ENCODE measurements around the gene TBRG1.

The TBRG1 gene

DNA sequence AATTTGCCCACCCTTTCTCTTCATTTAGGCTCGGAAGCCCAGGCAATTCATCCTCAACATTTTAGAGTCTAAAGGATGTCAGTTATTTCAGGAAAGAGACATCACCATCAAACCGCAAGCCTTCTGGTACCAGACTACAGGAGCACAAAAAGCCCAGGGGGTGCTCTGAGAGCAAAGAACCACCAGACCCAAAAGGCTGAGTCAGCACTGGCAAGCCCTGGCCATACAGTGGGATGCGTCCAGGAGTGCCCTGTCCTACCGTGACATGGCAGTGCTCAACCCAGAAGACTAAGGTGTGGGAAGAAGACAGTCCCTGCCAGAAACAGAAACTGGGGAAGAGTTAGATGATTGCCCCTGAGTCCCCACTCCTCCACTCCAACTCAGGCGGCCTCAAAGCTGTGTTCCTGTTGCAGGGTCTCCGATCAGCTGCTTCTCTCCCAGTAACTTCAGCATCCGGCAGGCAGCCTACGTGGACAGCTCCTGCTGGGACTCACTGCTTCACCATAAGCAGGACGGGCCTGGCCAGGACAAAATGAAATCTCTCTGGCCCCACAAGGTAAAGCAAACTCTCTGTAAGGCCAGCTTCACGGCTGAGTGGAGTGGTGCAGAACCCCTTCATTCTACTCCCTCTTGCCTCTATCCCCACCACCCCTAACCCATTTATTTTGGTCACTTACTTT lies 10.0 kb upstream of the TBRG1 start:
- DNase-seq (ENCODE audit: low spot score) = no peak

GRCh38 chr11:124618863-124619262 lies 3.8 kb upstream of the TBRG1 start:
- no peak for DNase-seq (ENCODE audit: low spot score)

GRCh38 chr11:124623861-124624525 lies 1.3 kb downstream of the TBRG1 start:
- DNase-seq (ENCODE audit: low spot score) = no peak

- DNase-seq (ENCODE audit: low spot score) = no peak
Observed at GRCh38 chr11:124625504-124626168, 3.0 kb downstream of the TBRG1 start.

DNA sequence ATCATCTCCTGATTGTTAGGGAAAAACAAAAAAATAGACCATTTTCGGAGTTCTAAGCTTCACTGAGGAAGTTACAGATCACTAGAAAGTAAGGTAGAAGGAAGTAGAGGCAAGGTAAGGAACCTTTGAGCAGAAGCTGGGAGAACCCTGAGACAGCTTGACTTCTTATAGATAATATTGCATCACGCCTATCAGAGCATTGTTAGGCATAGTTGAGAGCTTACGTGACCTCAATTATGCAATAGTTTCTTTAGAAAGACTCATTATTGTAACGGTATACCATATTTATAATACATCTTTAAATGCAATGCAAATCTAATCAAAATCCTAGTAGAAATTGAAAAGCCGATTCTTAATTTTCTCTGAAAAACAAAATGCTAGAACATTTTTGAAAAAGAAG lies 4.9 kb downstream of the TBRG1 start:
- DNase-seq (ENCODE audit: low spot score) = no peak

DNA sequence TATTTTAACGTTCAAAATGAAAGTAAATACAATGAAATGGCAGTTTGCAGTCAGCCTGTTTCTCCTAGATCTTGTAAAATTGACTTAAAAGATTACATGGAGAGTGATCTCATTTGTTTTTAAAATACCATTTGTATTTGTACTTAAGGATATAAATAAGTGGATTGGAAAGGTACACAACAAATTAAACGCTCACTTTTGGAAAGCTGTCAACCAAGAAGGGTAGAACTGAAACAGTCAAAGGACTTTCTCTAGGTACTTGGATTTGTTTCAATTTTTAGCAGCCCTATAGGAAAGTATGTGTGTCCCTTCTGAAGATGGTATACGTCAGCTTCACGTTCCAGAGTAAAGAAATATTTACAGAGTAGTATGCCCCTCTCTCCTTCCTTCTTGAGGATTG lies 7.3 kb downstream of the TBRG1 start:
- no peak for DNase-seq (ENCODE audit: low spot score)

DNA sequence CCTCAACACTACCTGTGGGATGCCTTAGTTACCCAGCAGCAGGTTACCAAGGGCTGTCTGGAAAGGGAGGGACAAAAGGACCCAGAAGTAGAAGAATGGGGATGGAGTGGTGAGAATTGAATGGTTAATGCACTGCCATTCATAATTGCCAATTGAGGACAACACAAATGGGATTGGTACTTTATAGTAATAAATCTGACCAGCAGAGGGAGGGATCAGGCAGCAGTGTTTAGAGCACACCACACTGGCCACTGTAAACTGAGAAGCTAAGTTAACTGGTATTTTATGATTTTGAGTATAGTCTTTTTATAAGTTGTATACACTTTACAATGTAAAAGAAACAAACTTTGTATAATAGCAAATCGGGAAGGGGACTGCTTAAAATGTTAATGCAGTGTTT lies 10.7 kb downstream of the TBRG1 start:
- DNase-seq (ENCODE audit: low spot score) = no peak

DNA sequence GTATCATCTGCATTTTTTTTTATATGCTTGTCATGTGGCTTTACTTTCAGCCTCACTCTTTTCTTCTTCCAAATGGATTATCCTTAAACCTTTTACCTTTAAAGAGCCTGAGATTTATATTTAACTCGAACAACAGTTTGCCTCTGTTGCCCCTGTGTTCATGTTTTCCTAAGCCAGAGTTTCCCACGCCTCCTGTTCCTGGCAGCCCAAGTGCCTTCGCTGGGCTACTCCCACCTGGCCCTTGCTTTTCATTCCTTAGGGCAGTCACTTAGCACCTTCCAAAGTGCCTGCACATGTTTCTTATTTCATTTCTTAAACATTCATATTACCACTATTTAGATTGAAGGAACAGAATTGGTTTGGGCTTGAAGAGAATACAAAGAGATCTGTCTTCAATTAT lies 13.3 kb downstream of the TBRG1 start:
- DNase-seq (ENCODE audit: low spot score) = no peak

- no peak for DNase-seq (ENCODE audit: low spot score)
Observed at GRCh38 chr11:124638500-124638899, 15.8 kb downstream of the TBRG1 start.

DNA sequence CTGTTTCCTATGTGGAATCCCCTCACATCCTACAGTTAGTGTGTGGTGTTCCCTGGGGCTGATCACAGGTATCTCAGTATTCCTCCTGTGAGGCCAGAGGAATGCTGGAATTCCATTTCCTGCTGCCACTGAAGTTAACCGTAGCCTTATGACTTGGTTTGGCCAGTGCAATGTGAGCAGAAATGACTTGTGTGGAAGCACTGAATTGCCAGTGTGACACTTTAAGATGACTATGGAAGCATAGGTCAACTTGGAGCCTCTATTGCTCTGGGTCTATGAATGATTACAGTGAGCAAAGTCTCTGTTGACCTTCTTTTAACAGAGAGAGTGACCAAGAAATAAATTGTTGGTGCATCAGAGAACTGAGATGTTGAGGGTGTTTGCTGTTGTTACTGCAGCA lies 16.5 kb downstream of the TBRG1 start:
- no peak for DNase-seq (ENCODE audit: low spot score)

DNA sequence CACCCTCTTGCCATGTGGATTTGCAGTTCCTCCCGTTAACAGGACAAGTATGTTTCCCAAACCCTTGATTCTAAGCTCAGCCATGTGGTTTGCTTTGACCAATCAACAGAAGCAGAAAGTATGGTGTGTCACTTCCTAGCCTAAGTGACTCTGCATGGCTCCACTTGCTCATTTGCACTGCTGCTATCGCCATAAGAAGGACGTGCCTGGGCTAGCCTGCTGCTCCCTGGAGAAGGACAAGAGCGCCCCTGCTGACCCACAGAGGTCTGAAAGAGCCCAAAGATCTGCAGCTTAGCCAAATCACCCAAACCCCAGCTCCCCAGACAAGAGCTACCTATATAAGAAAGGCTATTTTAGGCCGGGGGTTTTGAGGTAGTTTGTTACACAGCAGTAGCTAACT lies 18.0 kb downstream of the TBRG1 start:
- DNase-seq (ENCODE audit: low spot score) = no peak

DNA sequence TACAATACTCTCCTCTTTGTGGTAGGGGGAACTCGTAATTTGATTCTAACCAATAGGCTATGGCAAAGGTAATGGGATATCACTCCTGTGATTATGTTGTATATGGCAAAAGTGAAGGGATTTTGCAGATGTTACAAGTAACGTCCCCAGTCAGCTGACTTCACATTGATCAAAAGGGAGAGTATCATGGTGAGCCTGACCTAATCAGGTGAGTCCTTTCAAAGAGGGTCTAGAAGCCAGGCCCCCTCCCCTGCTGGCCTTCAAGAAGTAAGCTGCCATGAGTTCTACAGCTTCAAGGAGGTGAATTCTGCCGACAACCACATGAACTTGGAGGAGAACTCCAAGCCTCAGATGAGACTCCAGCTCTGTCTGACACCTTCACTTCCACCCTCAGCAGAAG lies 20.0 kb downstream of the TBRG1 start:
- no peak for DNase-seq (ENCODE audit: low spot score)

DNA sequence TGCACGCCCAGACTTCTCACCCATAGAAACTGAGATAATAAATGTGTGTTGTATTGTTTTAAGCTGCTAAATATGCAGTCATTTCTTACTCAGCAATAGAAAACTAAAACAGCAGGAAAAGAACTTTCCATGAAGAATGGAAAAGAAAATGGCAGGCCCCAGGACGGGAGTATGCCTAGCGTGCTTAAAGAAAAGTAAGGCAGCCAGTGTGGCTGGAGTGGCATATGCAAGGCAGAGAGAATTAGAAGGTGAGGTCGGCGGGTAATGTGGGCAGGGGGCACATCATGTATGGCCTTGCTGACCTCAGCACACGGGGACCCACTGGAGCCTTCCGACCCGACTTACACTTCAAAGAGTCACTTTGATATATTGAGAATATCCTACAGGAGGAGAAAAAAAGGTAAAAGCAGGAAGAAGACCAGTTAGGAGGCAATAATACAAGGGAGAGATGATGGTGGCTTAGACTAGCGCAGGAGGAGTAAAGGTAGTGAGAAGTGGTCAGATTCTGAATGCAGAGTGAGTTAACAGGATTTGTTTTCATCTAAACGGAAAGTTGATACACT lies 20.5 kb downstream of the TBRG1 start:
- DNase-seq (ENCODE audit: low spot score) = no peak

GRCh38 chr11:124643605-124644425 lies 21.2 kb downstream of the TBRG1 start:
- DNase-seq (ENCODE audit: low spot score) = no peak

DNA sequence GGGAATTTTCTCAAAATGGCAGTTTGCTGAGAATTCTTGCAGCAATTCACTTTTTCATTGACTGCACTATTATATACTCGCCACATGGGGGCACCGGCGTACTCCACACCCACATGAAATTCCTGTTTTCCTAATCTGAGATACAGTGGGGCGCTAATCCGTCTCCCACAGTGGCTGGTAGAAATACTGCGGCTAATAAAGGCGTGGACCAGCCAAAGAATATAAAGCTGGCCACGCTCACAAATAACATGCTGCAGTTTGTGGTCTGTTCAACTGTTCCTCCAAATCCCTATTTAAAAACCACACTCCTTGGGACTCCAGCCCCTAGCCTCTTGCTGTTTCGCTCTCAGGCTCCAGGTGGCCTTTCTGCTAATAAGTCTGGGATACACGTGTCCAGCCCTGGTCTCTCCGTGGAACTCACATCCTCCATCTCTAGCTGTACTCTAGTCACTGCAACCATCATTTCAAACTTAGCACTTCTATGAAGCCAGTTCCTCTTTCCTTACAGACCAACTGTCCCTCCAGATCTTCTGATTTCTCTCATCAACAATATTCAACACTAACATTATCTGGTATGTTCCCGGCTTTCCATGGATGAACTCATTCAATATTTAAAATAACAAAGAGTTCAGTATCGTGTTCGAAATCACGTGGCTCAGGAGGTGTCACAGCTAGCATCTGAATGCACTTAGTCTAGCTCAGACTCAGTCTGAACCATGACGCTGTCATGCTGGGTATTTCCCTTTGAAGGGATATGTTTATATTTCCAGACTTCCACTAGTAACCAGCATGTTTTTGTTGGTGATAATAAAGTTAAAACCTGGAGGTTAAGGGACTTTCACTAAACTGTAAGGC lies 22.0 kb downstream of the TBRG1 start:
- DNase-seq (ENCODE audit: low spot score) = peak; percentile 61

GRCh38 chr11:124646148-124646547 lies 23.5 kb downstream of the TBRG1 start:
- no peak for DNase-seq (ENCODE audit: low spot score)

DNA sequence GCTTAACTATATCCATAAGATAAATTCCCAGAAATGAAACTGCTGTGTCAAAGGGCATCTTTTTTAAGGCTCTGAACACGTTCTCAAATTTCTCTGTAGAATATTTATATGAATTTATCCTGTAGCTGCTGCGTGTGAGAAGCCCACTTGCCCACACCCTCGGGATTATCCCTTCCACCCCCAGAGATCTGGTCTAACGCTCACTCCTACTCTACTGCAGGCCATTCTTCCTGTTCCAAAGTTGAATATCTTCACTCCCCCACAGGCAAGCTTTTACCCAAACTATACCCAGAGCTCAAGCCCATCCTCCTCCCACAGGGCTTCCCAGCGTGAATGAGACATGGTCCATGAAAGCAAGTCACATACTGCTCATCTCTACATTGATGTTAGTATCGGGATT lies 25.9 kb downstream of the TBRG1 start:
- DNase-seq (ENCODE audit: low spot score) = no peak

- DNase-seq (ENCODE audit: low spot score) = no peak
Observed at GRCh38 chr11:124656774-124657630, 34.3 kb downstream of the TBRG1 start.

GRCh38 chr11:124657904-124658303 lies 35.2 kb downstream of the TBRG1 start:
- DNase-seq (ENCODE audit: low spot score) = no peak

DNA sequence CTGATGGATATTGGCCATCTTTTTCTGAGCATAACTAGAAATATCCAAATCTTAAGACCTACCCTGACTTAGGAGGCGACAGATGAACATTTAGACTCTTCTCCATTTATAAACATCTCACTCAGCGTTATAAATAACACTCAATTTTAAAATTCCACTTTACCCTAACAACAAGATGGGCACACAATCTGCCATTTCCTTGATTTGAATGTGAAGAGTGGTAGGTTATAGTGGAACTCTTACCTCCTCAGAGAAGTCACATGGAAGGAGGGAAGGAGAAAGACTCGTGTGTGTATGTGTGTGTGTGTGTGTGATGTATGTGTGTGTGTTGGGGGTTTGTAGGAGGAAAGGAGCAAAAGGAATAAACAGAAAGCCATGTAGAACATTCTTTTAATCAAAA lies 35.8 kb downstream of the TBRG1 start:
- DNase-seq (ENCODE audit: low spot score) = no peak

All from hematopoietic multipotent progenitor cell treated with erythropoietin and hydrocortisone succinate and interleukin-3 and kit ligand, for 15 days (in vitro differentiated cells).